BLaER1 (cell line): ENCODE results near the gene AOC3.
"Not testable (repeated sequence)": the region's sequence is repeated elsewhere in the genome, so short reads cannot be mapped to it uniquely, and the experiment has no call there.

Source experiments
- H3K27ac ChIP-seq: shearing (Covaris generic); formaldehyde crosslinking; 2 replicates; pipeline ENCODE4 v1.8.1; 2022
- H3K27me3 ChIP-seq: shearing (Covaris generic); formaldehyde crosslinking; 2 replicates; pipeline ENCODE4 v1.8.1; 2022
- H3K36me3 ChIP-seq: shearing (Covaris generic); formaldehyde crosslinking; 2 replicates; pipeline ENCODE4 v1.8.1; 2022
- H3K4me1 ChIP-seq: shearing (Covaris generic); formaldehyde crosslinking; 2 replicates; pipeline ENCODE4 v1.8.1; 2022
- H3K4me2 ChIP-seq: shearing (Covaris generic); formaldehyde crosslinking; 2 replicates; pipeline ENCODE4 v1.8.1; 2022
- H3K4me3 ChIP-seq: shearing (Covaris generic); formaldehyde crosslinking; 2 replicates; pipeline ENCODE4 v1.8.1; 2022
- H3K9ac ChIP-seq: shearing (Covaris generic); formaldehyde crosslinking; 2 replicates; pipeline ENCODE4 v1.8.1; 2022
- H3K9me3 ChIP-seq: shearing (Covaris generic); formaldehyde crosslinking; 2 replicates; pipeline ENCODE4 v1.8.1; 2022
- H4K20me1 ChIP-seq: shearing (Covaris generic); formaldehyde crosslinking; 2 replicates; pipeline ENCODE4 v1.8.1; 2022
- Cebpa-rat ChIP-seq: shearing (Covaris generic); IDR thresholded peaks from 2 replicates; pipeline ENCODE4 v1.8.1; 2022

The AOC3 gene

GRCh38 chr17:42878924-42879595 lies 28.1 kb downstream of the AOC3 start:
- Histone ChIP-seq H4K20me1 (no peaks in the 10 kb centered on the region), H3K27ac (no peak overlapping the region), H3K27me3 (no peaks in the 10 kb centered on the region), H3K36me3 (no peaks in the 10 kb centered on the region), H3K9me3 (no peaks in the 10 kb centered on the region), H3K4me1 (no peaks in the 10 kb centered on the region), H3K4me3 (no peak overlapping the region), H3K9ac (no peak overlapping the region), H3K4me2 (no peak overlapping the region)
- no peak for TF ChIP-seq Cebpa-rat

- no peaks in the 10 kb centered on the region for H4K20me1 ChIP-seq
- no peak overlapping the region for H3K4me2 ChIP-seq
- H3K9me3 ChIP-seq: no peaks in the 10 kb centered on the region
- no peaks in the 10 kb centered on the region for H3K4me1 ChIP-seq
- no peak overlapping the region for H3K27ac ChIP-seq
- no peak for TF ChIP-seq Cebpa-rat
- H3K9ac ChIP-seq: no peak overlapping the region
- no peaks in the 10 kb centered on the region for H3K36me3 ChIP-seq
- H3K27me3 ChIP-seq: no peaks in the 10 kb centered on the region
- no peak overlapping the region for H3K4me3 ChIP-seq
Observed at GRCh38 chr17:42879596-42879985, 28.6 kb downstream of the AOC3 start.

- Histone ChIP-seq H3K9ac (no peak overlapping the region), H3K4me1 (peaks cover 3% of the 10 kb centered on the region), H4K20me1 (no peaks in the 10 kb centered on the region), H3K4me2 (no peak overlapping the region), H3K27me3 (no peaks in the 10 kb centered on the region), H3K9me3 (no peaks in the 10 kb centered on the region), H3K4me3 (no peak overlapping the region), H3K27ac (no peak overlapping the region), H3K36me3 (no peaks in the 10 kb centered on the region)
- TF ChIP-seq Cebpa-rat: no peak
Observed at GRCh38 chr17:42880776-42881310, 29.8 kb downstream of the AOC3 start.

- not testable (repeated sequence) for H3K4me3 ChIP-seq, H3K4me2 ChIP-seq
Observed at GRCh38 chr17:42881706-42882105, 30.7 kb downstream of the AOC3 start.

GRCh38 chr17:42882166-42882565 lies 31.2 kb downstream of the AOC3 start:
- H3K4me2 ChIP-seq: no peak overlapping the region
- TF ChIP-seq Cebpa-rat: no peak
- no peak overlapping the region for H3K27ac ChIP-seq
- no peaks in the 10 kb centered on the region for H3K36me3 ChIP-seq
- H3K4me3 ChIP-seq: no peak overlapping the region
- no peak overlapping the region for H3K9ac ChIP-seq
- H3K27me3 ChIP-seq: no peaks in the 10 kb centered on the region
- H3K4me1 ChIP-seq: peaks cover 15% of the 10 kb centered on the region
- no peaks in the 10 kb centered on the region for H4K20me1 ChIP-seq
- no peaks in the 10 kb centered on the region for H3K9me3 ChIP-seq

More at GRCh38 chr17:42881706-42882105, 30.7 kb downstream of the AOC3 start:
- not testable (repeated sequence) for H3K9me3 ChIP-seq, H3K36me3 ChIP-seq, H4K20me1 ChIP-seq, H3K27ac ChIP-seq, H3K9ac ChIP-seq, H3K27me3 ChIP-seq
- H3K4me1 ChIP-seq: peaks cover 12% of the 10 kb centered on the region

- Histone ChIP-seq H3K36me3 (no peaks in the 10 kb centered on the region), H3K4me3 (no peak overlapping the region), H3K27ac (no peak overlapping the region), H3K9ac (no peak overlapping the region), H3K9me3 (no peaks in the 10 kb centered on the region), H3K4me1 (peaks cover 15% of the 10 kb centered on the region), H4K20me1 (no peaks in the 10 kb centered on the region), H3K27me3 (no peaks in the 10 kb centered on the region), H3K4me2 (no peak overlapping the region)
- no peak for TF ChIP-seq Cebpa-rat
Observed at GRCh38 chr17:42883802-42884558, 33.0 kb downstream of the AOC3 start.

GRCh38 chr17:42885806-42886205 lies 34.8 kb downstream of the AOC3 start:
- Histone ChIP-seq H3K4me1 (peaks cover 15% of the 10 kb centered on the region), H3K4me2 (peak overlapping the region; percentile 71)
- not testable (repeated sequence) for H3K27ac ChIP-seq, H3K36me3 ChIP-seq, H3K9me3 ChIP-seq, H3K9ac ChIP-seq, H4K20me1 ChIP-seq, H3K4me3 ChIP-seq, H3K27me3 ChIP-seq

GRCh38 chr17:42886283-42887176 lies 35.5 kb downstream of the AOC3 start:
- no peaks in the 10 kb centered on the region for H3K36me3 ChIP-seq
- peak overlapping the region; percentile 71 for H3K4me2 ChIP-seq
- no peak overlapping the region for H3K9ac ChIP-seq
- H3K9me3 ChIP-seq: no peaks in the 10 kb centered on the region
- H3K4me1 ChIP-seq: peaks cover 15% of the 10 kb centered on the region
- no peaks in the 10 kb centered on the region for H4K20me1 ChIP-seq
- no peaks in the 10 kb centered on the region for H3K27me3 ChIP-seq
- no peak overlapping the region for H3K27ac ChIP-seq
- H3K4me3 ChIP-seq: no peak overlapping the region
- no peak for TF ChIP-seq Cebpa-rat

GRCh38 chr17:42889809-42890208 lies 38.8 kb downstream of the AOC3 start:
- peaks cover 28% of the 10 kb centered on the region for H3K4me1 ChIP-seq
- H3K36me3 ChIP-seq: no peaks in the 10 kb centered on the region
- H3K4me3 ChIP-seq: no peak overlapping the region
- no peak overlapping the region for H3K27ac ChIP-seq
- H3K27me3 ChIP-seq: no peaks in the 10 kb centered on the region
- no peak for TF ChIP-seq Cebpa-rat
- H3K4me2 ChIP-seq: no peak overlapping the region
- no peaks in the 10 kb centered on the region for H3K9me3 ChIP-seq
- no peaks in the 10 kb centered on the region for H4K20me1 ChIP-seq
- no peak overlapping the region for H3K9ac ChIP-seq
